Stimulated activated CD8-positive, alpha-beta memory T cell treated with anti-CD3 and anti-CD28 coated beads, Interleukin-7, amount 100 ng/mL, for 1 hour (primary cell): ENCODE results near the gene NRSN2.
"Not testable (repeated sequence)": the region's sequence is repeated elsewhere in the genome, so short reads cannot be mapped to it uniquely, and the experiment has no call there.

Experiments used
- DNase-seq, 2 donors: peaks; one replicate each; pipeline ENCODE4 v3.0.0-alpha.2; 2020; ENCODE audit warnings: low read depth in 2 of 2

NRSN2 gene

DNA sequence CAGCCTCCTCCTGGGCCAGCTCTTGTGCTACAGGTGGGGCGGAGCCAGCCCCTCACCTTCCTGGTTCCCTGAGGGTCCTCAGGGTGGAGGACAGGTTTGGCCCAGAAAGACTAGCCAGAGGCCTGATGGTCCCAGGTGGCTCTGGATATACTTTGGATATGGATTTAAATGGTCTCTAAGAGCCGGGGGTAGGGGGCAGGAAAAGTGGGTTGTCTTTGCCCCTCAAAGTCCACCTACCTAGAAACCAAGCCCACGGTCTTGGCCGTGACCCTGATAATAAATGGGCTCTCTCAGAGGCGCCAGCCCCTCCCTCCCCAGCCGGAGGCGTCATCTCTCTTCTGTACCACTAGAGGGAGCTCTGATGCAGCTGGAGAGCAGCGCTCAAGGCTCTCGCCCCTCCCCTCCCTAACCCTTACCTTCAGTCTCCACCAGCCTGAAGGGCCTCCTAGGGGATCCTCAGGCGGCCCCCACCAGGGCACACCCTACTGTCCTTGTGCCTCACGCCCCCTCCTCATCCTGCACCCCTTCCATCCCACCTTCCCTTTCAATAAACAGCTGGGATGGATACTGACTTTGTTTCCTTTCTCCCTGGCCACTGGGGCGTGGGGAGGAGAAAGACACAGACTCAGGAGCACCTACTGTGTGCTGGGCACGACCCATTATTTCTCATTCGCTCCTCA lies 7.5 kb downstream of the NRSN2 start:
- DNase-seq: peak; percentile 59 to 61

DNA sequence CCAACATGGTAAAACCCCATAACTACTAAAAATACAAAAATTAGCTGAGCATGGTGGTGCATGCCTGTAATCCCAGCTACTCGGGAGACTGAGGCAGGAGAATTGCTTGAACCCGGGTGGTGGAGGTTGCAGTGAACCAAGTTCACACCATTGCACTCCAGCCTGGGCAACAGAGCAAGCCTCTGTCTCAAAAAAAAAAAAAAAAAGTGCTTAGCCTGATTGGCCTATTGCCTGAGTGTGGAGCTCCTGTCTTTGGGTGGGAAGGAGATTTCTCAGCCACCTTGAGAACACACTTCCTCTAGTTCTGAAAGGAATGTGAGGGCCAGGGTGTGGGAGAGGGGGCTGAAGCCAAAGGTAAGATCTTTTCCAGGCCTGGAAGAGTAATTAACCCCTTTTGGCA lies 9.2 kb downstream of the NRSN2 start:
- not testable (repeated sequence) for DNase-seq

DNA sequence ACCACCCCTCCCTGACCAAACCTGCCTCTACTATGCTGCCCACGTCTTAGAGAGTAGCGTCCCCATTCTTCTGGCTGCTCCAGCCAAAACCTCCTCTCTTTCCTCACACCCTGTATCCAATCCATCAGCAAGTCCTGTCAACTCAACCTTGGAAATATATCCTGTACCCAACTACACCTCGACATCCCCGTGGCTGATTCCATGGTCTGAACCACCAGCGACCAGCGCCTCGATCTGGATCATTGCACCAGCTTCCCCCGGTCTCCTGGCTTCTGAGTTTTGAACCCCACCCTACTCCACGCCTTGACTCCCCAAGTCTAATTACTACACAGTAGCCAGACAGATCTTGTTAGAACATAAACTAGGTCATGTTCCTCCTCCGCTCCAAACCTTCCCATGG lies 9.8 kb downstream of the NRSN2 start:
- no peak for DNase-seq

DNA sequence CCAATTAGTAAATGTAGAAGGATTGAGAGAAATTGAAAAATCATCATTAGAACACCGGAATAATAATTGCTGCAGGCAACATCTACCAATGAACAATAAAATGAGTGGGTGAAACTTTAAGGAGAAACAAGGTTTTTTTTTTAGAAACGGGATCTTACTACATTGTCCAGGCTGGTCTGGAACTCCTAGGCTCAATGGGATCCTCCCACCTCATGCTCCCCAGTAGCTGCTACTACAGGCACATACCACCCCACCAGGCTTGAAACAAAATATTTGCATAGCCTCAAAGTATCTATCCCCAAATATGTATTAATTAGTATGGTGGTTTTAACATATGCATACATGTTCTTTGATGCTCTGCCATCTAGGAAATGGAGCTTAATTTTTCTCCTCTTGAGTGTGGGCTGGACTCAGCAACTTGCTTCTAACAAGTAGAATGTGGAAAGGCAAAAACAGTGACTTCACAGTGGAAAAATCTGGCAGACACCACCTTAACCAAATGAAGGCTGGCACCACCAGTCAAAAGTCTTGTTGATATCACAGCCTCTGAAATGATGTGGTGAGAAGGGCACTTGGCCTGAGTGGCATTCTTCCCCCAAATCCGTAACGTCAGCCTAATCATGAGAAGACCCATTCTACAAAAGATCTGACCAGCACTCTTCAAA lies 12.1 kb downstream of the NRSN2 start:
- no peak for DNase-seq

DNA sequence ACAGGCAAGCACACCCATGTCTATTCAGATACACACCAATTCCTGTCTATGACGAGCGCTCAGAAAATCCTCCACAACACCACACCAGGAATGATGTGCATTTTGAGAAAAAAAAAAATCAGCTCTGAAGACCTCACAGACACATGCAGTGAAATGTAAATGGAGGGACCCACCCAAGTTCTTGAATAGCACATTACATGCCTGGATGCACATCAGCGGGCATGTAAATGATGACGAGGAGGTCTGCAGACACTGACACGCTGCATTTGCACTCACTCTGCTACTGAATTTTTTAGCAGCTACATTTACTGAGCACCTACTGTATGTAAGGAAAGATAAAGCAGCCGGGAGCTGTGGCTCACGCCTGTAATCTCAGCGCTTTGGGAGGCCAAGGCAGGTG lies 14.7 kb downstream of the NRSN2 start:
- no peak for DNase-seq

DNA sequence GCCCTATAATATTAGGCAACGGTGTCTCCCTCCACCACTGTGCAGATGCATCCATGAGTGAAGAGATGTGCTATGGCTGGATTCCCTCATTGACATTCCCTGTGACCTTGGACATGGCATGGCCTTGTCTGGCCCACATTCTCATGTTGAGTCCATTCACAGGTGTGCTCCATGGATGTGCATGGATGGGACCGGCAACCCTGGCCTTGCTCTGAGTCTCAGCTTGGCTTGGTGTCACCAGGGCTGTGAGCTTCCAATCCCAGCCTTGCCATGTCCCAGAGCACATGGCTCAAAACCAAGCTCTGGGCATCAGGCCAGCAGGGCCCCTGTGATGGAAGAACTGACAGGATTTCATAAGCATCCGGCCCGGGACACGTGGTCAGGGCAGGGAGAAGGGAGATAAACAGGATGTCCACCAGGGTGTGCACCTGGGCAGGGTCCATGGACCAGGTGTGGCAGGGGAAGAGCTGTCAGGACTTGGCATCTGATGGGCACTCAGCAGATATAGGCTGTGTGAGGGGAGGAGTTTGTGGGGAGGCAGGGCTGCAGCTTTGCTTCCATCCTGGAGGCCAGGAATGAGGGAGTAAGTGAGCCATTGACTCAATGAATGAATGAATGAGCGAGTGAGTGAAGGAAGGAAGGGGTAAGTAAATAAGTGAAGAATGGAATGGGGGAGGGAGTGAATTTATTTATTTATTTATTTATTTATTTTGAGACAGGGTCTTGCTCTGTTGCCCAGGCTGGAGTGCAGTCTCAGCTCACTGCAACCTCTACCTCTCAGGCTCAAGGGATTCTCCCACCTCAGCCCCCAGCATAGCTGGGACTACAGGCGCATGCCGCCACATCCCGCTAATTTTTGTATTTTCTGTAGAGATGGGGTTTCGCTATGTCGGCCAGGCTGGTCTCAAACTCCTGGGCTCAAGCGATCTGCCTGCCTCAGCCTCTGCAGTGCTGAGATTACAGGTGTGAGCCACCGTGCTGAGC lies 15.7 kb downstream of the NRSN2 start:
- DNase-seq: no peak

DNA sequence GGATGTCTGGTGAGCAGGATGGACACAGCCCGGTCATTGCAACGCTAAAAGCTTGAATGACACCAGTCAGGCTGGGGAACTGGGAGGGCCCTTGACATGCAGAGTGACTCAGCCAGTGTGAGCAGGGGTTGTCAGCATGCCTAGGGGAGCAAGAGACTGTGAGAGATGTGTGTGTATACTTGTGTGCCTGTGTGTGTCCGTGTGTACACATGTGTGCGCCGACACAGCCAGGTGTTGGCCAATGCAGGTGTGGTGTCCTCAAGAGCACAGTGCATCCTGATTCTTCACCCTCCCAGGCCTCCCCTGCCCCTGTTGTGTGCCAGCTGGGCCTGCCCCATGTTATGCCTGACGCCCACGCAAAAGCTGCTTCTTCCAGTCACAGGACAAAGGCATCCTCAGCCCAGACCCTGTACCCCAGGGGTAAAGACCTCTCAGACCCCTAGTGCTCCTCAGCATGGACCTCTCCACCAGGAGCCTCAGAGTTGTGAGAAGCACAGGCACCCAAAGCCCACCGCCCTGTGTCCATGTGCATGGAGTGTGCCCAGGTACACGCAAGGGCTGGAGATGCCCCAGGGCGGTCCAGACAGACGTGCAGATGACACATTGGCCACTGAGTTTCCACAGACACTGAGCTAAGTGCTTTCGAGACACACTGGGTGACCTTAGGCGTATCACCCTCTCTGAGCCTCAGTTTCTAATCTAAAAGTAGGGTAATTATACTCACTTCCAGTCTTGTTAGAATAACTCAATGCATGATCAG lies 16.6 kb downstream of the NRSN2 start:
- DNase-seq: no peak

DNA sequence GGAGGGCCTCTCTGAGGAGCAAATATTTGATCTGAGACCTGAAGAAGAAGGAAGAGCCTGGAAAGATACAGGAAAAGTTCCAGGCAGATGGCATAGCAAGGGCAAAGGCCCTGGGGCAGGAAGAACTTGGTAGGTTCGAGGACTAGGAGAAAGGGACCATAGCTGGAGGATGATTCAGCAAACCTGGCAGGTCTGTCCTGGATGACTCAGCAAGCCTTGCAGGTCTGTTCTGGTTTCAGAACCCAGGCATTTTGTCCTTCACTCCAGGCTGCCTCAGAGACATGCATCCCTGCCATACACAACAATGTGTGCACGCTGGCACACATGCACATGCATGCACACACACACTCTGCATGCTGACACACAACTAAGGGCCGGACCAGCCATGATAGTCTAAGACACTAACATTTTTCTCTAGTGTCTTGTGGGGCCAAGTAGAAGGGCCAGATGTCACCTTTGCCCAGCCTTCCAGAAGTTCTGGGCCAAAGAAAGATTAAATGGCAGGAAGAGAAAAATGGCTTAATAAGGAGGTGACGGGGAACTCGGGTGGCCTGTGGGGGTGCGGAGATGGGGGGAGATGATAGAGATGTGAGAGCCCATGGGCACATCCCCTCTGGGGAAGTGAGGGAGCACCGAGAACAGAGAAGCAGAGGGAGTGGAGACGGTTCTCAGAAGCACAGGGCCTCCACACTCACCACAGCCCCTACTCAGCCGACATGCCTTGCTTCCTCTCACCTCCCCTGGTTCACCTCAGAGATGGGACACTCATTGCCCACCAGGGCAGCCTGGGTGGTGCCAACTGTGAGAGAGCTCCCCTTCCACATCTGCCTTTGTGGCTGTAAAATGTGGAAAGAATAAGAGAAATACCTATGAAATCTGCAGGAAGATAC lies 18.2 kb downstream of the NRSN2 start:
- no peak for DNase-seq

DNA sequence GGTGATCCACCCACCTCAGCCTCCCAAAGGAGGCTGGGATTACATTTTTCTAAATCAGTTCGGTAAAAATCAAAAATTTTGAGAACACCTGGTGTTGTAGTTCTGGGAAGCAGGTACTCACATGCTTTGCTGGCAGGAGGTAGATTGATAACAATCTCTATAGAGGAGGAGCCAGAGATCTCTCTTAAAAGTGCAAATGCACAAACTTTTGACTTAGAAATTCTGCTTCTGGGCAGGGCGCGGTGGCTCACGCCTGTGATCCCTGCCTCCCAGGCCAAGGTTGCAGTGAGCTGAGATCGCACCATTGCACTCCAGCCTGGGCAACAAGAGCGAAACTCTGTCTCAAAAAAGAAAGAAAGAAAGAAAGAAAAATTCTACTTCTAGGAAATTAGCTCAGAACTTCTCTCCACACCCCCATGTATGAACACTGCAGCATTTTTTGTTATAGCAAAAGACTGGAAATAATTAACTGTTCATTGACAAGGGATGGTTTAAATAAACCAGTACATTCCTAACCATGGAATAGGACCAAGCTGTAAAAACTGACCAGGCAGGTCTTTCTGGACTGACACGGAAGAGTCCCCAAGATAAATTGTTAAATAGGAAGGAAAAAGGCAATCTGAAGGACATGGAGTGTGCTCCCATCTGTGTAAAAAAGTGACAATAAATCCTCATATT lies 19.3 kb downstream of the NRSN2 start:
- DNase-seq: no peak

DNA sequence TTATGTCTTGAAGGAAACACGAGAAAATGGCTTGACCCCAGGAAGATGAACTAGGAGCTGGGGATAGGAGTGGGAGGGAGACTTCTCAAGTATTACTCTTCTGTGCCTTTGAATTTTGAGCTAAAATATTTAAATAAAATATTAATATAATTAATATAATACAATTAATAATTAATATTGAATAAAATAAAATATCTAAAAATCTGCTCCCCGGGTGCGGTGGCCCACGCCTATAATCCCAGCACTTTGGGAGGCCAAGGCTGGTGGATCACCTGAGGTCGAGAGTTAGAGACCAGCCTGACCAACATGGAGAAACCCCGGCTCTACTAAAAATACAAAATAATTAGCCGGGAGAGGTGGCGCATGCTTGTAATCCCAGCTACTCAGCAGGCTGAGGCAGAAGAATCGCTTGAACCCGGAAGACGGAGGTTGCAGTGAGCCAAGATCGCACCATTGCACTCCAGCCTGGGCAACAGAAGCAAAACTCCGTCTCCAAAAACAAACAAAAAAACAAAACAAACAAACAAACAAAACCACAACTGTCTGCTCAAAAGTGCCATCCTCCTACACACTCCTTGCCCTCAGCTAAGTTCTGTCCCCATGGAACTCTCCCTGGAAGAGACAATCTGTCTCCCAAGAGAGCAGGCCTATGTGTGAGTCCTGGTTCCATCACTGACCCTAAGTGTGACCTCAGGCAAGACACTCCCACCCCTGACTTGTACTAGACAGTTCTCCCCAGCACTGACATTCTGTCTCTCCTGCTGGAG lies 20.0 kb downstream of the NRSN2 start:
- no peak for DNase-seq

DNA sequence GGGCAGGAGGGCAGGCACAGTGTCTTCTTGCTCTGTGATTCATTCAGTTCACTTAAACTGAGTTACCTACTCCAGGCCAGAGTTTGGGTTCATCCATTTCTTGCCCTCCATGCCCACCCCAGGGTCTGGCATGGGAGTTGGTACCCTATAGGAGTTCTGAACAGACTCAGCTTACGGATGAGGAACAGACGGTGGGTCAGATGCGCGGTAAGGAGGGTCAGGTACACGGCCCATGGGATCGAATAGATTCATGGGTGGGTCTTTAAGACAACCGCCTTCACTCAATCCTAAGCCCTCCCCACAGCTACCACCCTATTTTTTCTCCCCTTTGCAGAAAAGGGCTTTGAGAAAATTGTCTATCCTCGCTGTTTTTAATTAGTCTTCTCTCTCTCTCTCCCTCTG lies 20.6 kb downstream of the NRSN2 start:
- DNase-seq: no peak

DNA sequence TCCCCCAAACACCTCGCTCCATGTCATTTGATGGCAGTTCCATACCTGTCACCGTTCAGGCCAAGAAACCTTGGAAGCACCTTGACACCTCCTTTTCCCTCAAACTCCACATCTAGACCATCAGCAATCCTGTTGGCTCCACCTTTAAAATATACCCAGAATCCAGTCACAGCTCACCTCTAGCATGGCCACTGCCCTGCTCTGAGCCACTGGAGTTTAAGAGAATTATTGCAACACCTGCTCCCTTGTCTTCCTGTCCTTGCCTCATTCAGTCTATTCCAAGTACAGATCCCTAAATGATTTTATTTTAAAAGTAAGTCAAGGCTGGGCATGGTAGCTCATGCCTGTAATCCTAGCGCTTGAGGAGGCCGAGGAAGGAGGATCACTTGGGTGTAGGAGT lies 22.0 kb downstream of the NRSN2 start:
- DNase-seq: no peak

DNA sequence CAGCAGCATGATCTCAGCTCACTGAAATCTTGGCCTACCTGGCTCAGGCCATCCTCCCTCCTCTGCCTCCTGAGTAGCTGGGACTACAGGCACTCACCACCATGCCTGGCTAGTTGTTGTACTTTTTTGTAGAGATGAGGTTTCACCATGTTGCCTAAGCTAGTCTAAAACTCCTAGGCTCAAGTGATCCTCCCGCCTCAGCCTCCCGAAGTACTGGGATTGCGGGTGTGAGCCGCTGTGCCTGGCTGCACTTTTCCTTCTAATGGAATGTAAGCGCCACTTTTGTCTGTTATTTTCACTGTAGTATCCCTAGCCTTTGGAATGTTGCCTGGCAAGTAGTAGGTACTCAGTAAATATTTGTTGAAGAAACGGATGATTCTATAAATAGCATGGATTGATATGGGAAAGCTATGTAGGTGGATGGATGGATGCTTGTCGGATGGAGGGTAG lies 23.3 kb downstream of the NRSN2 start:
- no peak for DNase-seq

DNA sequence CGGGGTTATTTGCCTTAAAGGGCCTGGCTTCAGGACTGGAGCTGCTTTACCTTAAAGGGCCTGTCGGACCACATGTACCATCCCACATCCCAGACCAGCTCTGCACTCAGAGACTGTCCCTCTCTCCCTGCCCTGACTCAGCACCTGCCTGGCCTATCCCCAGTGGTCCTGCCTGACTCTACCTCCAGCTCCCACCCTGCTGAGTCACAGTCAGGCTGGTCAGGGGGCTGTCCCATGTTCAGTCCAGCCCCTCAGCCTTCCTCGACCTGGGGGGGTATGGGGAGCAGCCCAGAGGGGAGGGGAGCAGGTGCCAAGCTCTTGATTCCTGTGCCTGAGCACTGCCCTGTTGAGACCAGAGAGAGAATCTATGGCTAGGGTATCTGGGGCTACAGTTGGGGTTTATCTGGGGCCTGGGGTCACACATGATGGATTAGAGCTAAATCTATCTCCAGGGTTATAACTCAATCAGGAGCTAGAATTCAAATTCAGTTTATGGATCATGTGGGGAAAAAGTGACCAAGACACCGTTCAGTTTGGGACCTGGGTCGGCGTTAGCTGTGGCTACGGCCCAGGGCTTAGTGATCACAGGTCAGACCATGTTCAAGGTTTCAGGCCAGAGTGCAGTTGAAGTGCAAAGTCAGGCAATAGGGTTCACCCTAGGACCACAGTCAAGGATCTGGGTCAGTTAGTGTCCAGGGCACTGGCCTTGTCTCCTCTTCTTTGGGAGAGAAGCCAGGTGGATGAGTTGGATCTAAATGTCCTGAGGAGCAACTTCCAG lies 24.3 kb downstream of the NRSN2 start:
- no peak for DNase-seq

DNA sequence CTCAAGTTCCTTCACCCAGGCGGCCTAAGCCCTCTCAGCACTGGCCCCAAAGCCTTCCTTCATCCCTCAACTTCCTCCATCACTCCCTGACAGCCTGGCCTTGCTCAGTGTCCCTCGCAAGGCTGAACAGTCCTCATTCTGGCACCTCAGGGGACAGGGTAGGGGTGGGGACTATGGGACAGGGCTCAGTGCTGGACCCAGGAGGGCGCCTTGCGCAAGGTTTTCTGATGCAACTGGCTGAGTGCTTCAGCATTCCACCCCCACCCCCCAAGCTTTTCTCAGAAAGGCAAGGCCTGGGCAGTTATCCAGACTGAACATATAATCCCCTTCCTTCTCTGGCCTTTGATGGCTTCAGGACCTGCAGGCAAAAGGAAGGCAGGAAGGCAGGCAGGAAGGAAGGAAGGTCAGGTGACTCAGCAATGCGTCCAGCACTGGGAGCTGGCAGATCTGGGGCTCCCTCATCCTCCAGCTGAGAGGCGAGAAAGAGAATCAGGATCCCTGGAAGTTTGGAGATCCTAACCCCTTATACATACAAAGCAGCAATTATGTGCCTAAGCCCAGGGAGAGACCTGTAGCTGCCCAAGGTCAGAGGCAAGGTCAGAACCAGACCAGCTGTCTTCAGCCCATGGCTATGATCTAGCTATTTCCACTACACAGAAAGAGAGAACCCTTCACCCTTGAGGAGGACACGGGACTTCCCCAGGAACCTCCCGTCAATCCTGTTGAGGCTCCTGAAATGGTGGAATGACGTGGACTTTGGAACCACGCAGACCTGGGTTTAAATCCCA lies 25.0 kb downstream of the NRSN2 start:
- no peak for DNase-seq

DNA sequence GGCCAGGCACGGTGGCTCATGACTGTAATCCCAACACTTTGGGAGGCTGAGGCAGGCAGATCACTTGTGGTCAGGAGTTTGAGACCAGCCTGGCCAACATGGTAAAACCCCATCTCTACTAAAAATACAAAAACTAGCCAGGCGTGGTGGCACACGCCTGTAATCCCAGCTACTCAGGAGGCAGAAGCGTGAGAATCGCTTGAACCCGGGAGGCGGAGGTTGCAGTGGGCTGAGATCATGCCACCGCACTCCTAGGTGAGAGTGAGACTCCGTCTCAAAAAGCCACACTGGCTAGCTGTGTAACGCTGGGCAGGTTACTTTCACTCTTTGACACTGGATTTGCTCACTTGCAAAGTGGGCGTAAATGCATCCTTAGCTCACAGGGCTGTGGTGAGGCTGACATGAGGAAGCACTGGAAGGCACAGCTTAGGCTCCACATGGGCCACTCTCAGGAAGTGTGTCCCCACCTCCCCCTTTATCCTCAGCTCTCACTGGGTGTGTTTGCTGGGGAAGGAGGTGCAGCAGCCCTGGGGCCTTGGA lies 25.7 kb downstream of the NRSN2 start:
- DNase-seq: not testable (repeated sequence)

DNA sequence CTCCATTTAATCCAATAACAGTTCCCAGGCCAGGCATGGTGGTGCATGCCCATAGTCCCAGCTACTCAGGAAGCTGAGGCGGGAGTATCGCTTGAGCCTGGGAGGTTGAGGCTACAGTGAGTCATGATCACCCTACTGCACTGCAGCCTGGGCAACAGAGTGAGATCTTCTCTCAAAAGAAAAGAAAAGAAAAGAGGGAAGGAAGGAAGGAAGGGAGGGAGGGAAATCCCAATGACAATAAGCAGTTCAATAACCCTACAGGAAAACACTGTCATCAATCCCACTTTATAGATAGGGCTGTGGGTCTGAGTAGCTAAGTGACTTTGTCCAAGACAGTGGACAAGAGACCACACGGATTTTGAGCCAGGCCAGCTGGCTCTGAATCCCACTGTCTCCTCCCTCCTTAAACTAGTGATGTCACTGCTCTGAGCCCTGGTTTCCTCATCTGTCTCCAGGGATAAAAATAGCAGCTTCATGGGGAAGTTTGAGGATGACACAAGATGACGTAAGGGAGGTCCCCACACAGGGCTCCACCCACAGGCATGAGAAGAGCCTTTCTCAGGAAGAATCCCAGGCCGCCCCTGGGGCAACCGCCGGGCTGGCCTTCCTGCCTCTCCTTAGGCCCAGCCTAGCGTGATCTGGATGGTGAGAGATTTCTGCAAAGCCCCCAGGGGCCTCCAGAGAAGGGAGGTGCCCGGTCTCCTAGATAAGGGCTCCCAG lies 26.4 kb downstream of the NRSN2 start:
- DNase-seq: no peak
